GM18499 (cell line): ENCODE measurements around the gene DONSON.

Experiments used
- ATAC-seq: cut with Tn5 transposase; IDR thresholded peaks from one replicate; pipeline ENCODE4 v1.9.1; 2021; ENCODE audit warnings: moderate number of reproducible peaks; ENCODE audit not compliant: insufficient read depth, unreplicated experiment

The DONSON gene

GRCh38 chr21:33567914-33568313 is 20.6 kb downstream of the DONSON start:
- ATAC-seq = no peak

GRCh38 chr21:33566514-33566913 is 22.0 kb downstream of the DONSON start:
- no peak for ATAC-seq

- no peak for ATAC-seq
Observed at GRCh38 chr21:33562389-33562788, 26.1 kb downstream of the DONSON start.

- ATAC-seq = no peak
Observed at GRCh38 chr21:33561373-33561772, 27.1 kb downstream of the DONSON start.

GRCh38 chr21:33560965-33561364 is 27.5 kb downstream of the DONSON start:
- no peak for ATAC-seq

GRCh38 chr21:33559813-33560212 is 28.7 kb downstream of the DONSON start:
- ATAC-seq = no peak

- ATAC-seq = no peak
Observed at GRCh38 chr21:33558777-33559421, 29.6 kb downstream of the DONSON start.

- ATAC-seq = no peak
Observed at GRCh38 chr21:33557447-33557846, 31.0 kb downstream of the DONSON start.

- ATAC-seq = no peak
Observed at GRCh38 chr21:33554982-33555344, 33.5 kb downstream of the DONSON start.

GRCh38 chr21:33554236-33554981 is 34.1 kb downstream of the DONSON start:
- ATAC-seq = no peak

- ATAC-seq = no peak
Observed at GRCh38 chr21:33552999-33553598, 35.4 kb downstream of the DONSON start.

GRCh38 chr21:33552093-33552998 is 36.1 kb downstream of the DONSON start:
- ATAC-seq = no peak

- ATAC-seq = no peak
Observed at GRCh38 chr21:33551664-33552063, 36.8 kb downstream of the DONSON start.

GRCh38 chr21:33550772-33551660 is 37.5 kb downstream of the DONSON start:
- ATAC-seq = no peak

GRCh38 chr21:33549848-33550771 is 38.4 kb downstream of the DONSON start:
- no peak for ATAC-seq

GRCh38 chr21:33546086-33546485 is 42.4 kb downstream of the DONSON start:
- no peak for ATAC-seq

GRCh38 chr21:33544451-33545195 is 43.9 kb downstream of the DONSON start:
- no peak for ATAC-seq
